LNCAP (cell line): ENCODE results near the gene UBA52.

Experiments
- TF ChIP-seq, protein P1 (sequence below): fragments of 450-650 bp; IDR thresholded peaks from 2 replicates; pipeline ENCODE4 v1.5.1; 2017; ENCODE audit warnings: mild to moderate bottlenecking

The UBA52 gene

DNA sequence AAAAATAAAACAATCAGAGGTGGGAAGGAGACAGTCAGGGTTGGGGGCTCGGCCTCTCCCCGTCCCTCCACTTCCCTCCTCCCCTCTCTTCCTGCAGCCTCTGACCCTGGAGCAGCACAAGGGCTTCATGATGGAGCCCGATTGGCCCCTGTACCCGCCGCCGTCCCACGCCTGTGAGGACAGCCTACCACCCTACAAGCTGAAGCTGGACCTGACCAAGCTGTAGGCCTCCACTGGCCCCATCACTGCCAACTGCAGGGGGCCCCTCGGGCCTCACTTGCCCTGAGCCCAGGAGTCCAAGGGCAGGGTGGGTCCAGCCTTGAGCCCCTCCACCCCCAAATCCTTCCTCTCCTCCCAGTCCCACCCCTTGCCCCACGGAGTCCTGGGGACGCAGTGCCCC is 48.7 kb downstream of the UBA52 start:
- TF ChIP-seq, protein P1, sequence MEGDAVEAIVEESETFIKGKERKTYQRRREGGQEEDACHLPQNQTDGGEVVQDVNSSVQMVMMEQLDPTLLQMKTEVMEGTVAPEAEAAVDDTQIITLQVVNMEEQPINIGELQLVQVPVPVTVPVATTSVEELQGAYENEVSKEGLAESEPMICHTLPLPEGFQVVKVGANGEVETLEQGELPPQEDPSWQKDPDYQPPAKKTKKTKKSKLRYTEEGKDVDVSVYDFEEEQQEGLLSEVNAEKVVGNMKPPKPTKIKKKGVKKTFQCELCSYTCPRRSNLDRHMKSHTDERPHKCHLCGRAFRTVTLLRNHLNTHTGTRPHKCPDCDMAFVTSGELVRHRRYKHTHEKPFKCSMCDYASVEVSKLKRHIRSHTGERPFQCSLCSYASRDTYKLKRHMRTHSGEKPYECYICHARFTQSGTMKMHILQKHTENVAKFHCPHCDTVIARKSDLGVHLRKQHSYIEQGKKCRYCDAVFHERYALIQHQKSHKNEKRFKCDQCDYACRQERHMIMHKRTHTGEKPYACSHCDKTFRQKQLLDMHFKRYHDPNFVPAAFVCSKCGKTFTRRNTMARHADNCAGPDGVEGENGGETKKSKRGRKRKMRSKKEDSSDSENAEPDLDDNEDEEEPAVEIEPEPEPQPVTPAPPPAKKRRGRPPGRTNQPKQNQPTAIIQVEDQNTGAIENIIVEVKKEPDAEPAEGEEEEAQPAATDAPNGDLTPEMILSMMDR, result no peak

- TF ChIP-seq, protein P1, result no peak
Observed at GRCh38 chr19:18620902-18621301, 49.2 kb downstream of the UBA52 start.

DNA sequence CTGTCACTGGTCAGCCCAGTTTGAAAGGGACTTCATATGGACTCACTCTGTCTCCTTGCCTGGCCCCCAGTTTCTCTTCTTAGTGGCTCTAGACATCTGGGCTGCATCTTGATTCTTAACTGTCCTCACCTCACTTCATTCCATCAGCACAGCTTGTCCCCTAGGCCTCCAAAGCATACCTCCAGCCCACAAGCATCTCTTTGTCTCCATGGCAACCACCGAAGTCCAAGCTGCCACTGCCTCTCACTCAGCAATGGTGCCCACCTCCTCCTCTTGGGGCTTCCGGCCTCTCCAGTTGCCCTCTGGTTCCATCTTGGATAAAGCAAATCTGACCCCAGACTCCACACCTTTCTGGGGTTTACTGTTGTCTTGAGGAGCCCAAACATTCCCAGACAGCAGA is 55.2 kb downstream of the UBA52 start:
- TF ChIP-seq, protein P1, result no peak
